22Rv1 (cell line): ENCODE results near the gene TRIM38.

ENCODE experiments used
- H3K27ac ChIP-seq: fragments of 450-650 bp; 2 replicates; pipeline ENCODE4 v1.5.1; 2017
- CTCF ChIP-seq: fragments of 450-650 bp; IDR thresholded peaks from 2 replicates; pipeline ENCODE4 v1.5.1; 2017; ENCODE audit warnings: mild to moderate bottlenecking
- ZFX ChIP-seq: fragments of 450-650 bp; IDR thresholded peaks from 2 replicates; pipeline ENCODE4 v1.6.1; 2017; ENCODE audit warnings: antibody characterized with exemption, borderline replicate concordance

TRIM38 gene

GRCh38 chr6:25952535-25952934, 10.1 kb upstream of the TRIM38 start:
- no peak for TF ChIP-seq CTCF
- no peak for TF ChIP-seq ZFX
- no peak overlapping the region for H3K27ac ChIP-seq

- TF ChIP-seq ZFX (no peak), CTCF (no peak)
- H3K27ac ChIP-seq, result no peak overlapping the region
Measured at GRCh38 chr6:25953733-25954132, 8.9 kb upstream of the TRIM38 start.

- H3K27ac ChIP-seq, result no peak overlapping the region
- TF ChIP-seq CTCF, result no peak
- no peak for TF ChIP-seq ZFX
Measured at GRCh38 chr6:25954756-25955155, 7.8 kb upstream of the TRIM38 start.

- no peak for TF ChIP-seq CTCF
- TF ChIP-seq ZFX, result no peak
- no peak overlapping the region for H3K27ac ChIP-seq
Measured at GRCh38 chr6:25956226-25956625, 6.4 kb upstream of the TRIM38 start.

GRCh38 chr6:25958700-25959162, 3.9 kb upstream of the TRIM38 start:
- TF ChIP-seq CTCF, result no peak
- no peak for TF ChIP-seq ZFX

GRCh38 chr6:25959890-25960536, 2.6 kb upstream of the TRIM38 start:
- no peak overlapping the region for H3K27ac ChIP-seq
- no peak for TF ChIP-seq ZFX
- no peak for TF ChIP-seq CTCF

More at GRCh38 chr6:25958700-25959162, 3.9 kb upstream of the TRIM38 start:
- no peak overlapping the region for H3K27ac ChIP-seq

- TF ChIP-seq CTCF, result no peak
- TF ChIP-seq ZFX, result no peak
Measured at GRCh38 chr6:25960734-25961133, 1.9 kb upstream of the TRIM38 start.

More at GRCh38 chr6:25960734-25961133, 1.9 kb upstream of the TRIM38 start:
- H3K27ac ChIP-seq, result no peak overlapping the region
